Activated CD4-positive, alpha-beta T cell treated with anti-CD3 and anti-CD28 coated beads for 36 hours (primary cell): ENCODE measurements around the gene CHST6. TPM values are rescaled to one million over a fixed set of nuclear protein-coding genes. Genes with fewer than 3 reads are reported as not detected.
"Not testable (repeated sequence)": the region's sequence is repeated elsewhere in the genome, so short reads cannot be mapped to it uniquely, and the experiment has no call there.

Experiments used
- ATAC-seq: fragments of 200-7000 bp; cut with Tn5 transposase; one replicate; pipeline ENCODE4 v1.10.0; 2021; ENCODE audit warnings: mild to moderate bottlenecking, moderate library complexity
- CTCF ChIA-PET: fragments of 350-600 bp; sonication (Branson Sonifier 250); formaldehyde crosslinking; loops from one replicate; lab custom pipeline; 2021; ENCODE audit warnings: antibody characterized with exemption; lab: Charles Lee
- POLR2A ChIA-PET: fragments of 350-600 bp; sonication (Branson Sonifier 250); formaldehyde crosslinking; loops from one replicate; lab custom pipeline; 2021; ENCODE audit warnings: antibody characterized with exemption, inconsistent platforms; lab: Charles Lee
- DNase-seq: peaks from one replicate; pipeline ENCODE4 v3.0.0-alpha.2; 2020
- H3K27ac Mint-ChIP-seq: one replicate; pipeline ENCODE4 v1.8.0; 2021; ENCODE audit warnings: mixed read lengths
- H3K27me3 Mint-ChIP-seq: one replicate; pipeline ENCODE4 v1.8.0; 2021; ENCODE audit warnings: mixed read lengths
- H3K36me3 Mint-ChIP-seq: one replicate; pipeline ENCODE4 v1.8.0; 2021; ENCODE audit warnings: low read depth, mixed read lengths
- H3K4me1 Mint-ChIP-seq: one replicate; pipeline ENCODE4 v1.8.0; 2021; ENCODE audit warnings: mixed read lengths
- H3K4me3 Mint-ChIP-seq: one replicate; pipeline ENCODE4 v1.8.0; 2021; ENCODE audit warnings: mild to moderate bottlenecking, moderate library complexity, mixed read lengths
- H3K9me3 Mint-ChIP-seq: one replicate; pipeline ENCODE4 v1.8.0; 2021; ENCODE audit warnings: low read depth, mixed read lengths
- intact Hi-C, 2 experiments: fragments of 100-400 bp; cut with DNase I in 1 of 2; cut with micrococcal nuclease in 1 of 2; formaldehyde crosslinking; loops; one replicate each; pipeline versions ENCODE4 v1.14.2 to v1.15.1; 2022 to 2024; cut with DNase I, micrococcal nuclease
- total RNA-seq, 2 experiments: library from RNA; stranded (reverse); gene quantifications; one replicate each; pipeline ENCODE4 v1.2.3, GENCODE V29; 2021

CHST6 gene
- total RNA-seq = not detected

- Mint-ChIP-seq H3K27ac (no peak within 1 kb of the TSS), H3K27me3 (peaks cover 27% of the 10 kb centered on the region), H3K9me3 (no peaks in the 10 kb centered on the region), H3K4me3 (peak within 1 kb of the TSS; percentile 44), H3K36me3 (no peaks in the 10 kb centered on the region), H3K4me1 (peaks cover 9% of the 10 kb centered on the region)
- intact Hi-C loops = no loop called here
- ChIA-PET CTCF (interaction anchor here (0.8 to 1.2 kb wide), 3 partner anchors 8 to 340 kb away, joined by 3 to 4 read pairs (median 3); no protein-coding TSS in a partner anchor), POLR2A (interaction anchor here (0.5 kb wide), 1 partner anchor 29 kb away, joined by 6 read pairs; no protein-coding TSS in a partner anchor)
- DNase-seq (peak; percentile 41), ATAC-seq (peak; percentile 75)
Observed at GRCh38 chr16:75495076-75495674, at the start of gene CHST6. TSS of gene CHST6 (minus strand) at chr16:75495441. CDS start at chr16:75479828, 15,613 bp downstream.

GRCh38 chr16:75542462-75542861, 47.2 kb upstream of the CHST6 start:
- POLR2A ChIA-PET, H3K4me3 Mint-ChIP-seq, DNase-seq, H3K4me1 Mint-ChIP-seq, H3K9me3 Mint-ChIP-seq, H3K27me3 Mint-ChIP-seq, CTCF ChIA-PET, intact Hi-C loops, H3K36me3 Mint-ChIP-seq, ATAC-seq, H3K27ac Mint-ChIP-seq: not testable (repeated sequence)

GRCh38 chr16:75541236-75541635, 46.0 kb upstream of the CHST6 start:
- Mint-ChIP-seq H3K36me3 (peaks cover 2% of the 10 kb centered on the region), H3K9me3 (no peaks in the 10 kb centered on the region), H3K4me3 (no peak overlapping the region), H3K27me3 (no peaks in the 10 kb centered on the region), H3K4me1 (no peaks in the 10 kb centered on the region), H3K27ac (no peak overlapping the region)
- DNase-seq (no peak), ATAC-seq (no peak)
- ChIA-PET POLR2A (no interaction called here), CTCF (no interaction called here)
- intact Hi-C loops = no loop called here

GRCh38 chr16:75538882-75539565, 43.8 kb upstream of the CHST6 start:
- intact Hi-C loops, H3K27me3 Mint-ChIP-seq, H3K9me3 Mint-ChIP-seq, H3K27ac Mint-ChIP-seq, ATAC-seq, H3K4me1 Mint-ChIP-seq, POLR2A ChIA-PET, H3K4me3 Mint-ChIP-seq, H3K36me3 Mint-ChIP-seq, CTCF ChIA-PET, DNase-seq: not testable (repeated sequence)

GRCh38 chr16:75537776-75538175, 42.5 kb upstream of the CHST6 start:
- no peak overlapping the region for H3K27ac Mint-ChIP-seq
- no peaks in the 10 kb centered on the region for H3K4me1 Mint-ChIP-seq
- H3K36me3 Mint-ChIP-seq = peaks cover 2% of the 10 kb centered on the region
- H3K9me3 Mint-ChIP-seq = no peaks in the 10 kb centered on the region
- DNase-seq (no peak), ATAC-seq (no peak)
- POLR2A ChIA-PET = no interaction called here
- intact Hi-C loops = no loop called here
- no peaks in the 10 kb centered on the region for H3K27me3 Mint-ChIP-seq
- CTCF ChIA-PET = interaction anchor here (0.6 kb wide), 1 partner anchor 8 kb away, joined by 4 read pairs; no protein-coding TSS in a partner anchor
- no peak overlapping the region for H3K4me3 Mint-ChIP-seq

GRCh38 chr16:75535901-75536300, 40.7 kb upstream of the CHST6 start, which contains the start of gene CHST5:
TSS of gene CHST5 (minus strand) at chr16:75536108. CDS start at chr16:75530384, 5,724 bp downstream.
- Mint-ChIP-seq H3K4me3 (no peak within 1 kb of the TSS), H3K4me1 (no peaks in the 10 kb centered on the region), H3K36me3 (no peaks in the 10 kb centered on the region), H3K9me3 (no peaks in the 10 kb centered on the region), H3K27me3 (no peaks in the 10 kb centered on the region), H3K27ac (no peak within 1 kb of the TSS)
- ATAC-seq (no peak), DNase-seq (no peak)
- intact Hi-C loops = no loop called here
- ChIA-PET POLR2A (no interaction called here), CTCF (interaction anchor here (1.0 kb wide), 1 partner anchor 71 kb away, joined by 3 read pairs; no protein-coding TSS in a partner anchor)

- H3K27ac Mint-ChIP-seq = no peak overlapping the region
- ChIA-PET POLR2A (no interaction called here), CTCF (interaction anchor here (0.6 to 1.0 kb wide), 3 partner anchors 28 to 657 kb away, joined by 3 to 4 read pairs (median 3); no protein-coding TSS in a partner anchor)
- no peak for DNase-seq
- intact Hi-C loops = no loop called here
- no peak overlapping the region for H3K4me3 Mint-ChIP-seq
- H3K4me1 Mint-ChIP-seq = no peaks in the 10 kb centered on the region
- H3K36me3 Mint-ChIP-seq = no peaks in the 10 kb centered on the region
- no peaks in the 10 kb centered on the region for H3K9me3 Mint-ChIP-seq
- no peaks in the 10 kb centered on the region for H3K27me3 Mint-ChIP-seq
- ATAC-seq = no peak
Observed at GRCh38 chr16:75535211-75535843, 40.1 kb upstream of the CHST6 start.

GRCh38 chr16:75534560-75535205, 39.4 kb upstream of the CHST6 start:
- POLR2A ChIA-PET = no interaction called here
- no peak for DNase-seq
- CTCF ChIA-PET = interaction anchor here (0.6 to 0.7 kb wide), 2 partner anchors 27 to 656 kb away, joined by 3 to 4 read pairs; no protein-coding TSS in a partner anchor

GRCh38 chr16:75532791-75533190, 37.5 kb upstream of the CHST6 start:
- Mint-ChIP-seq H3K4me3 (no peak overlapping the region), H3K9me3 (no peaks in the 10 kb centered on the region), H3K27ac (no peak overlapping the region), H3K36me3 (no peaks in the 10 kb centered on the region), H3K27me3 (no peaks in the 10 kb centered on the region), H3K4me1 (no peaks in the 10 kb centered on the region)
- ChIA-PET CTCF (interaction anchor here (1.2 to 1.7 kb wide), 2 partner anchors 11 to 15 kb away, joined by 3 to 4 read pairs; no protein-coding TSS in a partner anchor), POLR2A (no interaction called here)
- ATAC-seq = no peak
- DNase-seq = no peak
- intact Hi-C loops = no loop called here

More at GRCh38 chr16:75534560-75535205, 39.4 kb upstream of the CHST6 start:
- intact Hi-C loops = no loop called here
- no peak overlapping the region for H3K27ac Mint-ChIP-seq
- no peak for ATAC-seq
- H3K36me3 Mint-ChIP-seq = no peaks in the 10 kb centered on the region
- no peaks in the 10 kb centered on the region for H3K9me3 Mint-ChIP-seq
- no peaks in the 10 kb centered on the region for H3K4me1 Mint-ChIP-seq
- H3K4me3 Mint-ChIP-seq = no peak overlapping the region
- H3K27me3 Mint-ChIP-seq = no peaks in the 10 kb centered on the region

GRCh38 chr16:75532142-75532765, 37.0 kb upstream of the CHST6 start:
- CTCF ChIA-PET = interaction anchor here (0.6 to 1.7 kb wide), 4 partner anchors 11 to 52 kb away, joined by 3 to 4 read pairs (median 3); no protein-coding TSS in a partner anchor
- intact Hi-C loops = no loop called here
- no peak for ATAC-seq

More at GRCh38 chr16:75532142-75532765, 37.0 kb upstream of the CHST6 start:
- Mint-ChIP-seq H3K4me1 (no peaks in the 10 kb centered on the region), H3K36me3 (no peaks in the 10 kb centered on the region), H3K9me3 (no peaks in the 10 kb centered on the region), H3K27ac (no peak overlapping the region), H3K4me3 (no peak overlapping the region), H3K27me3 (no peaks in the 10 kb centered on the region)
- POLR2A ChIA-PET = no interaction called here
- DNase-seq = no peak
